ENCODE data around the gene RRAGC. TPM values are rescaled to one million over a fixed set of nuclear protein-coding genes. Genes with fewer than 3 reads are reported as not detected.
"Not testable (repeated sequence)": the region's sequence is repeated elsewhere in the genome, so short reads cannot be mapped to it uniquely, and the experiment has no call there.

The RRAGC gene
- total RNA-seq, 1 donor from 2014 or later = 81.3 TPM

DNA sequence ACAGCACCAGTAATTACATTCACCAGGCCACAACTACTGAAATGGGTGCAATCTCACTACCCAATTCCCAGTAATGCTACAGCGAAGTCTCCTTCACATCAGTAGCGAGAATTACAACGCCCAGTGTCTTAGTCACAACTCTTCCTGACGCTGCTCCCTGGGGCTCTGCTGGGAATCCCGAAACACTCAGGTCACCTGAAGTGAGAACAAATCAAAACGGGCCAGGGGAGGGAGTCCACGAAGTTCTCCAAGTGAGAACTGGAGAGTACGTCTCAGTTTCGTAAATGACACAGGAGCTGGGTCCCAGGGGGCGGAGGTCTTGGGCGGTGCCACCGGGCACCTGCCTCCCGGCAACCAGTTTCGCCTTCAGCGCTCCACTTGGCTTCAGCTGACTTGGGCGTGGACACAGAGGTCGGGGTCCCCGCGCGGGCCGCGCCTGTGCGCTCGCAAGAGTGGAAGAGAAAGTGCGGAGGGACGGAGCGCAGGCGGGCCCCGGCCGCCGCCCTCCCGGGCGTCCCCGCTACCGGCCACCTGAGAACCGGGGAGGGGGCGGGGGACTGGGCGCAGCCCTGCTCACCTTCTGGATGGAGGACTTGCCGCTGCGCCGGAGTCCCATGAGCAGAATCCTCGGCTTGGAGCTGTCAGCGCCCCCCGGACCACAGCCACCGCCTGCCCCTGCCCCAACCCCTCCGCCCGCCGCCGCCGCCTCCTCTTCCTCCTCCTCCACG lies 575 bp downstream of the RRAGC start:
- DNase-seq (ENCODE audit: low spot score) = peak; percentile 92

DNA sequence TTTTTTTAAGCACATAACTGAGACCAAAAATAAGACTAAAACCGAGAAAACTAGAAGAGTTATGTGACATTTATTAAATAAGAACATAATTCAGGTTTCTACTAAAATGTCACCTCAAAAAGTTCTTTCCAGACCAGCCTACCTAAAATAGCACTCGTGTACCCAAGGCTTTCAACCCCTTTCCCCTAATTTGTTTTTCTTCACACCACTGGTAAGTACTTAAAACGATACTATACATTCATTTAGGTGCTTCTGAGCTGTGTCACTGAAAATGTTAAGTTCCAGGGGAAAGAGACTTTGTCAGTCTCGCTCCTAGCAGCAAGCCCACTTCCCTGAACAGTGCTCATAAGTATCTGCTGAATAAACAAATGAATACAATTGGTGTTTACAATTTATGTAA lies 6.8 kb downstream of the RRAGC start:
- DNase-seq (ENCODE audit: low spot score) = no peak

DNA sequence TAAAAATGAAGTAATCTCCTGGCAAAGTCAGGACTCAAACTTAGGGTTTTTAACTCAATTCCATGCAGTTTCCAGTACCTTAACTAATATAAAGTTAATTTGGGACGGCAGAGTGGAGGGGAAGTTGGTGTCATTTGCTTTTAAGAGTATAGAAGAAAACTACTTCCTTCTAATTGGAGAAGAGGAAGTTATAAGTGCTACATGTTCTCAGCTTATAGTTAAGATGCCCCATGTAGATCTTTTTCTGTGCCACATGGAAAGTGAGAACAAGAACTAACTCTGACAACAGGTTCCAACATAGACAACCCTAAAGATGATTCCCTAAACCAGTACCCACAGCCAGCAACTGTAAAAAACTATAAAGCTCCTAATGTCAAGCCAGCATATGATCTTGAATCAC lies 11.5 kb downstream of the RRAGC start:
- no peak for DNase-seq (ENCODE audit: low spot score)

DNA sequence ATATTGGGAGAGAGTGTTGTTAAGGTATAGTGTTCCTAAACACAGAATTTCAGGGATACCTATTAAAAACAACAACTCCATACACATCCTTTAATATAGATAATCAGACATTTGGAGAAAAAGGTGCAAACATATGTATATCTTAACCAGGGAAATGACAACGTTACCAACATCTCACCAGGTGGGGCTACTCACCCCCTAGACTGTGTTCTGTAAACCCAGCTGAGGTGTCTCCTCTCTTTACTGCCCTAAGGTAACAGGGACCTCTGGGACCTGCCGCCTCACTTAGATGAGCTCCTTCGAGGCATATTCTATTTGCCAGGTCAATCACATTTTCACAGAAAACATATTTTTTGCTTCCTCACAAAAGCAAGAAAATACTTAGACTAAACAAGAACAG lies 13.4 kb downstream of the RRAGC start:
- DNase-seq (ENCODE audit: low spot score) = no peak

DNA sequence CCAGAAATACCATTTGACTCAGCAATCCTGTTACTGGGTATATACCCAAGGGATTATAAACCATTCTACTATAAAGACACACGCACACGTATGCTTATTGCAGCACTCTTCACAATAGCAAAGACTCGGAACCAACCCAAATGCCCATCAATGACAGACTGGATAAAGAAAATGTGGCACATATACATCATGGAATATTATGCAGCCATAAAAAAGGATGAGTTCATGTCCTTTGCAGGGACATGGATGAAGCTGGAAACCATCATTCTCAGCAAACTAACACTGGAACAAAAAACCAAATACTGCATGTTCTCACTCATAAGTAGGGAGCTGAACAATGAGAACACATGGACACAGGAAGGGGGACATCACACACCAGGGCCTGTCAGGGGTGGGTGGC lies 14.5 kb downstream of the RRAGC start:
- not testable (repeated sequence) for DNase-seq (ENCODE audit: low spot score)

DNA sequence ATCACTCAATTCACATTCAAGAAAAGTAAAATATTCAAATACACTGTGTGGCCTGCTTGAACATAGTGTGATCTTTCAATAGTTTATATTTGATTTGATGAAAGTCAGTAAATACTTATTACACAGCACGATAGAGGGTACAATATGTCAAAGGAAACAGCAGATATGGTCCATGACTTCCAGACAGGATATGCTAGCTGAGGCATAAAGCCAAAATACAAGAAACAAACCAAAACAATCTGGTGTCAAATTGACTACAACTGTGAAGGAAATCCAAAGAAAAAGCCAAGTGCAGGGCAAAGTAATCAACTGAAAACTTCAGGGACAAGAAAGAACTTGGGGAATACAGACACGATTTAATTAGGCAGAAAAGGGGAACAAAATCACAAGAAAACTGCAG lies 19.3 kb downstream of the RRAGC start:
- DNase-seq (ENCODE audit: low spot score) = no peak

DNA sequence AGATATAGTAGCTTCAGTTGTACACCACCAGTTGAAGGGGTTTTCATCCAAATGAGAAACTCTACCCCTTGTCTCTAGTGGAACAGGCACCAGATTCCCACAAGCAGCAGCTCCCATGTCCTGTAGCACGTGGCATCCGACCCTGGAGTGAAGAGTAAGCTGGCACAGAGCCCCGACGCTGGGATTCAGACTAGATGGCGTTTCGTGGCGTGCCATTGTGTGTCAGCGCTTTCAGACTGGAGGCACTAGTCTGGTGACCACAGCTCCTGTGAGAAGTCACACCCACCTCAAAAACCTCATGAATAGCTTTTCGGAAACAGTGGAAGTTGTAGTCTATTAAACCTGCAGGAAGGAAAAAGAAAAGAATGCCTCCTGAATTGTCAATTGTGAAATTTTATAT lies 20.2 kb downstream of the RRAGC start:
- DNase-seq (ENCODE audit: low spot score) = no peak

DNA sequence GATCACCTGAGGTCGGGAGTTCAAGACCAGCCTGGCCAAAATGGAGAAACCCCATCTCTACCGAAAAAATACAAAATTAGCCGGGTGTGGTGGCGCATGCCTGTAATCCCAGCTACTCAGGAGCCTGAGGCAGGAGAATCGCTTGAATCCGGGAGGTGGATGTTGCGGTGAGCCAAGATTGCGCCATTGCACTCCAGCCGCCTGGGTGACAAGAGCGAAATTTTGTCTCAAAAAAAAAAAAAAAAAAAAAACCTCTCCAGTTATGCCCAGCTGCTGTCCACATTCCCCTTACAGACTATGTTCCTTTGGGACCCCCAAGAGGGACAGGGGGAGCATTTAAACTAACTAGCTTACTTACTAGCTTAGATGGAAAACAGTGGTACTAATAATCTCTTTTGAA lies 23.3 kb downstream of the RRAGC start:
- not testable (repeated sequence) for DNase-seq (ENCODE audit: low spot score)

DNA sequence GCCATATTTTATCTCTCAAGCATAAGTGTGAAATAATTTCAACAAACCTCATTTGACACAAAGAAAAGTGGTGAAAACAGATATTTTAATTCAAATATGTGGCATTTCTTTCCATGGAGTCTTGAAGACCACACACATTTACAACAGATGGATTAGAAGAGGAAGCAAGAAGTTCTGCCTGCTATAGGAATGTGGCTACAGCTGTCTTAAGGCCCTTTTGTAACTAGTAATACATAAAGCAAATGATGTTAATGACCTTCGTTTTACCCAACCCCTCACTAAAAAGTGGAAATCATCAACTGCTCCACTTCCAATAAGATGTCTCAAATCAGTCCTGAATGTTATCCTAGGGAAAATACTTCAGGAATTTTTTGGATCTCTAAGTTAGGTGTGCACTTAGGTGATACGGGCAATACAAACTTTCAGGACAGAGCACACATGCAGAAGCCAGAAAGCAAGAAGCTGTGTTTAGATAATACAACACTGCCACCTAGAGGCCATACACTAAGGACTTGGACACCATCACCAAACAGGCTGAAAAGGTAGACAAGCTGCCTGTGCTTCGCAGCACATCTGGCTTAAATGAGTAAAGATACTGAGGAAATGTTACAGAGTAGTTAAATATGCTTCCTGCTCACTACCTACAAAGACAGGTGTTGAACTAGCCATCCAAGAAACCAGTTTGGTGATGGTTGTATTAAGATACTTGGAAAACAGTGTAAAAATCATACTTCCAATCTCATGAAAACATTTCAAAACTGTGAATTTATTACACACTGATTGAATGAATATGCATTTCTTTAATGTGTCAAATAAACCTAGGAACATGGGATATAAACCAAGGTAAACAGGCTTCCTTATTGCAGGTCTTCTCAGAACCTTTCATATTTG lies 24.4 kb downstream of the RRAGC start:
- no peak for DNase-seq (ENCODE audit: low spot score)

DNA sequence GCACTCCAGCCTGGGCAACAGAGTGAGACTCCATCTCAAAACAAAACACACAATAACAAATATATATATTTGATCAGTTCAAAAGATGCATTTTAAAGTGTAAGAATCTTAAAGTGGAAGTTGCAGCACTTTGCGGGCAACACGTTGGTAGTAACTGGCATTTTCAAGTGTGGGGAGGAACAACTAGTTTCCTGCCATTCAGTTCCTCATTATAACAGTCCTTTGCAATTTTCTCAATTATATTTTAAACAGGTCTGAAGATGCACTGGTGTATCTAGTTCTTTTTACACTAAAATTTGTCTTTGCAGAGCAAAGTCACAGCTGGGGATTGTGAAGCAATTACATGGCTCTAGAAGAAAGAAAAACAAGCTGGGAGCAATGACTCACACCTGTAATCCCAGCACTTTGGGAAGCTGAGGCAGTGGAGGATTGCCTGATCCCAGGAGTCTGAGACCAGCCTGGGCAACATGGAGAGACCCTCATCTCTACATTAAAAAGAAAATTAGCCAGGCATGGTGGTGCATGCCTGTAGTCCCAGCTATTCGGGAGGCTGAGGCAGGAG lies 25.3 kb downstream of the RRAGC start:
- no peak for DNase-seq (ENCODE audit: low spot score)

DNA sequence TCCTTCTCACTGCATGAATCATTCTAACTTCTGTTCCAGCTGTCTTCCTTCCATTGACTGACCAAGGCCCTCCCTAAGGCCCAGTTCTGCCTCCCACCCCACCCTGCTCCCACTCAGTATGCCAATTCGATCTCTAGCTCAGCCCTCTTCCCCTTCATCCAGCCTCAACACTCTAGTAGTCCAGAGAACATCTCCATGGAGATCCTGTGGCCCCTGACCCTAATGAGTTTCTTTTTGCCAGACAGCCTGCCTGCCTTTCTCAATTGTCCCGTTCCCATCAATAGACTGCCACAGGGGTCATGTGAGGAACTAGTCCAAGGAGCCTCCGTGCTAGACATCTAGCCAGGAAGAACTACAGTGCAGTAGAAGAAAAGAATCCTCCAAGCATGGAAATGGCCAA lies 26.4 kb downstream of the RRAGC start:
- DNase-seq (ENCODE audit: low spot score) = no peak

DNA sequence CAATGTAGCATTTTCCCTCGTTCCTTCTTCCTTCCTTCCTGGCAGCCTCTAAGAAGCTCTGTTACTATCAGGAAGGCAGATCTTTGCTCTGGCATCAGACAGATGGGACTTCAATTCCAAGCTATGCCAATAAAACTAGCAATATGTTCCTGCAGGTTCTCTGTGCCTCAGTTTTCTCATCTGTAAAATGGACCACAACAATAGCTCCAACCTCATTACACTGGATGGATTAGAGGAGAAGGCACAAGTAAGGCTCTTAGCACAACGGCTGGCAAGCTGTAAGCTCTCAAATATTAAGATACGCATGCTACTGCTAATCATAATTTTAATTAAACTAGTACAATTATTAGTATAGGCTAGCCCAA lies 27.2 kb downstream of the RRAGC start:
- DNase-seq (ENCODE audit: low spot score) = no peak

DNA sequence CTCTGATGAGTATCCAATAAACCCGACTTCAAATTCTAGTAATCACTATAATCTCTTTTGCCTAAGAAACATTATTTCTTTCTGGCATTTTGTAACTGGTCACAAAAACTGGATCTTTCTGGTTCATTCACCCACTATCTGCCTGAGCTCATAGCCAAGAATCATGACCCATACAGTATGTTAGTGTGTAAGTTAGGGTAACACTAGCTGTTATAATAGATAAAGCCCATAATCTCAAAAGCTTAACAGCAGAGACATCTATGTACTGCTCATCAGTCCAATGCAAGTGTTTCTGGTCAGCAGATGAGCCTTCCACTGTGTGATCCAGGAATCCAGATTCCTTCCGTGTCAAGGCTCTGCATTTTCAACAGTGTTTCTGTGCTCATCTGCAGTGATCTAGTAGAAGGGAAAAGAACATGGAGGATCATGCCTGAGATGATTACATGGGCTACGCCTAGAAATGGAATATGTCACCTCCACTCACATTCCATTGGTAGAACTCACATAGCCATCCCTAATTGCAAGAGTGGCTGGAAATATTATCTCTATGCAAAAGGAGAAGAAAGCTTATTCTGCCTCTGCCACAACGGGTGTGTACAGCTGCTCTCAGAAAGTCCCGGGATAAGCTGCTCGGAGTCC lies 27.7 kb downstream of the RRAGC start:
- DNase-seq (ENCODE audit: low spot score) = no peak

DNA sequence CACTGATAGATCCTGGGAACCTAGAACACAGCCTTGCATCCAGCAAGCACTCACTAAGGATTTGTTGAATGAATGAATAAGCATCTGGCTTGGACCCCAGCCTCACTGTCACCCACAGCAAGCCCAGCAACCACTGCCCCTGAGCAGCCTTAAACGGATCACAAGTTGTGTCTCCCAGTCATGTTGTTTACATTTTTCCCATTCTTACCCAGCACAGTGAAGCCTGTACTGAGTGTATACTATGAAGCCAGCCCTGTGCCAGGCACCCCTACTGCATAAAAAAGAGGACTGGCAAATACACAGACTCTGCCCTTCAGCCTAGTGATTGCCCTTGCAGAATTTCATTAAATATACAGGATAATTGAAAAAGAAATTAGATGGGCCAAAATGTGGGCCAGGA lies 30.2 kb downstream of the RRAGC start:
- no peak for DNase-seq (ENCODE audit: low spot score)

DNA sequence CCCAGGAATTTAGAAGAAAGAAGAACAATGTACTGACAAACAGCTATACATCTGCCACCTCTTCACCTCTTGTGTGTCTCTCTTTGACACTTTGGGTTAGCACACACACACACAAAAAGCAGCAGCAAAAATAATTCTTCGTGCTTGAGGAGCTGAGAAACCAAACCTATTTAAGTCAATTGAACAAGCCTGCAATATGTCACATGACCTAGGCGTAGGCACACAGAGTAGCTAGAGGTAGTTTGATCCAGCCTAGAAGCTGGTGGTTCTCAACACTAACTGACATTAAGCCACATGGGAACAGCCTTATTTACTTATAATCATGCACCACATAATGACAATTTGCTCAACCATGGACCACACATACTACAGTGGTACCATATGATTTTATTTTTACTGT lies 32.3 kb downstream of the RRAGC start:
- DNase-seq (ENCODE audit: low spot score) = no peak

DNA sequence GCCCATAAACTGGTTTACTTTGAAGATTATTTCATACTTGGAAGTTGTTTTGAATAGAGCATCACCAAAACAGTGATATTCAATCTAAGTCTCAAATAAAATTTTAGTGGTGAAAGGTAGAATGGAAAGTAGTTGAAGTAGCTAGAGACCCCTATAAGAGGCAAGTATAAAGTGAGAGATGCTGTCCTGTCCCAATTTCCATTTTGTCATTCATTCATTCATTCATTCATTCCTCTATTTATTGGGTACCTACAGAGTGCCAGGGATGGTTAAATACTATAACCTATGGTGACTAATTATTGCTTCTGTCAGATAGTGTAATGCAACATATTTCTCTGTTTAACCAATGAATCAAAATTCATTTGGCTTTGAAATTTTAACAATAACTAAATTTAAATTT lies 32.7 kb downstream of the RRAGC start:
- no peak for DNase-seq (ENCODE audit: low spot score)

DNA sequence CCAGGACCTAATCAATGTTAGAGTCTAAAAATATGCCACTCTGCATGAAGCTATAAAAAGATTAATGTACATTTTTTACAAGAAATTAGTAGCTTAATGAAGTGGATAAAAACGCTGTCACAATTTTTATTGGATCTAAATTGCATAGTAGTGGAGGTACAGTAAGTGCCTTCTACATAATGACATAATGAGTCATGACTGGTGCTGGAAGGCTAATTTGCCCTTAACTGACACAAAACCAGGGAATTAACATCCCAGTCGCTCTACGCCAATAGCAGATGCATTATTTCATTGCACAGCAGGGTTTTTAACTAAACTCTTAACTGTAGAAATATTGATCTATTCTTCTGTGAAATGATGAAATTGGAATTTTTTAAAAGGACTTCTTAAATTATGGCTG lies 33.3 kb downstream of the RRAGC start:
- DNase-seq (ENCODE audit: low spot score) = no peak

DNA sequence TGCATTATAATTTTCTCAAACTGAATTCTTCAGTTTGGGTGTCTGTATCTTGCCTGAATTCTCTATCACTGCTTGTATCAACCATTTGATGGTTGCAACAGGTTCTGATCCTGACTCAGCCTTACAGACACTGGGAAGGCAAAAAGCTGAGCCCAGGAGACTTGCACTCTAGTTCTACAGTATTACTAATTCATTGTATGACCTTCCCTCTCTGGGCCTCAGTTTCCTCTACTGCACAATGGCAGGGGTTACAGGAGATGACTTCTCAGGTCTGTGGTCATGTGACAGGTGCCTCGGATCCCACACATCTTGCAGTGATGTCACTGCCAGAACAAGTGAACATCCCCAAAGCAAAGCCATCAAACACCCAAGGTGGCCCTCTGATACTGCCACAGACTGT lies 38.7 kb downstream of the RRAGC start:
- no peak for DNase-seq (ENCODE audit: low spot score)

DNA sequence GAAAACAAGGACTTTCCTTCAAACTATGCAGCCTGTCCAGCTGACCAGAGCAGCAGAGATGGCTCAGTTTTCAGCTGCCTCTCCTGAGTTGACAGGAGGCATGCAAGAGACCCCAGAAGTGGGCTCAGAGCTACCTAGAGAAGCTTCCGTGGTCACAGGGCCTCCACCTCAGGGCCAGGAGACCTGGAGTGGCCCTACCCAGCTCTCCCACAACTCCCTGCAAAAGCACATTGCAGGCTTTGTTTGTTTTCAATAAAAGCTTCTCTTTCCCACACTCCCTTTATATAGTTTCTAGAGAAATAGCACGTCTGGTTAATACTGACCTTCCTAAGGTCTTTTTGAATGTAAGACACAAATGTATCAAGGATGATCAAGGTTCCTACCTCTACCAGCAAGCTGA lies 40.1 kb downstream of the RRAGC start:
- DNase-seq (ENCODE audit: low spot score) = no peak

DNA sequence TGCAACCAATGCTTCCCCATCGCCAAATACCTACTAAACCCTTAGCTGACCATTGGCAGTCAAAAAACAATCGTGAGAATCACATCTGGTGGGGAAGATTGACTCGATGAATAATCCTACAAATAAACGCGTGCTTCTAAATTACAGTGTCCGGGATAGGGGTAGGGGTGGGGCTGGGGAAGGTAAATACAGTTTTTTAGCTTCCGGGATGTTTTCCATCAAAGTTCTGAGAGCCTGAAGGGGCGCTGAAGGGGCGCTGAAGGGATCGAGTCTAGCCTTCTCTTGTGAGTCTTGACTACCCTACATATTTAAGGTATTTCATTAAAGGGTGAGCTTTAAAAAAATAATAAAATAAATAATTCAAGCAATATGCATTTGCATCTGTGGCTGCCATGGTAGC lies 40.5 kb downstream of the RRAGC start:
- no peak for DNase-seq (ENCODE audit: low spot score)

DNA sequence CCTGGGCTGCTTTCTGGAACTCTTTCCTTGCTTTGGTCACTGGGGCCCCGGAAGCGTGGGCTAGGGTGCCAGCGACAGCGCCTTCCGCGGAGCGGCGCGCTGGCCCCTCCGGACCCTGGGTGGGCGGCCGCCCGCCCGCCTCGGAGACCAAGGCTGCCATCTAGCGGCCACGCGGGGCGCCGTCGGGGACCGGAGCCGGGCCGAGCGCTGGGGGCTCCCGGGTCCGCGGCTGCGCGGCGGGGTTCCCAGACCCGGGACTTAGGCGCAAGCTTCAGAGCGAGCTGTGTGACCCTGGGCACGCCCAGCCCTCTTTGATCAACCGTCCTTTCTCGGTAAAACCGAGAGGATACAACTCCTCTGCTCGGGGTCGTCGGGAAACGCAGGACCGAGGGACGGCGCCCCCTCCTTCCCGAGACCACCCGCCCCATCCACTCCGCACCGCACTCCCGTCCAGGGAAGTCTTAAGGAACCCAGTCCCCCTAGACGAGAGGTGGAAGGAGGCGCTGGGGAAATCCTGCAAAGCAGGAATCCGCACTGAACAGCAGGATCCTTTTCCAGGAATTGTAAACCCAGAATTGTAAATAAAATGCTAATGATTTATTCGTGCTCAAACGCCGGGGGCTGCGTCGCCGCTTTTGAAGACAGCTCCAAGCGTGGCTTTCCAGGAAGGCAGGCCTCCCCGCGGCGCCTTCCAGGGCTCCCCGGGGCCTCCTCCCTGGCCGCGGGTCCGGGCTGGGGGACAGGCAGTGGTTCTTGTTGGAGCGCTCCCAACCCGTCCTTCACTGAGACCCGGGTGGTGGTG lies 41.2 kb downstream of the RRAGC start:
- DNase-seq (ENCODE audit: low spot score) = no peak

All from mesenteric fat pad (tissue), 1 donor.